ENCODE measurements around the gene GLRX3.
A peak's percentile ranks its signal among the peaks of the same experiment; 100 is the strongest.

GLRX3 gene

DNA sequence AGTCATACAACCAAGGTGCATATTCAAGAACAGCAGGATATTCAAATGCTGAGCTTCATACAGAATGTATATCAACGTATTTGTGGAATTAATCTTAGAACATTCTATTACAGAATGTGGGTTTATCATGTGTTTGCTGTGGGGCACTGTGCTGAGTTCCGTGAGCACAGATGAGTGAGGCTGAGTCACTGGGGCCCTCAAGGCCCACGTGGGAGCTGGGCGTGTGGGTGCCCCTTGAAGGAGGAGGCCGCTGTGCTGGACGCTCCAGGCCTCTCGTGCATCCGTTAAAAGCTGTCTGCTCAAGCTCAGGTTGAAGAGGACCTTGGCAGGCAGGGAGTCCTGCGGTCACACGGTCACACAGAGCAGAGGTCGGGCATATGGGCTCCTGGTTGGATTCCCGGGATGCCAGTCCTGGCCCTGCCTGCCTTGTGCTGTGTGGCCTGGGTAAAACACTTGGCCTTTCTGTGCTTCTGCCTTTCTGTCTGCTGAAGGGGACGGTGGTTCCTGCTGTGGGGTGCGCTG is 70.1 kb downstream of the GLRX3 start:
- DNase-seq (ENCODE audit: low spot score) = no peak
- no peak for FAIRE-seq

DNA sequence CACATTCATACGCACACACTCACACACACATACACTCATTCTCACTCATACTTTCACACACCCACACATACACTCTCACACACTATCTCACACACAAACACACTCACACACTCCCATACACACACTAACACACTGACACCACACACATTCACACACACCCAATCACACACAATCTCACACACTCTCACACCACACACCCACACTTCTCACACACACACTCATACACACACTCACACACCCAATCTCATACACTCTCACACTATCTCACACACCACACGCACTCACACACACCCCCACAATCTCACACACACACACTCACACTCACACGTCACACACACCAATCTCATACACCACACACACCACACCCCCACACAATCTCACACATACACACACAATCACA is 71.0 kb downstream of the GLRX3 start:
- FAIRE-seq = peak; percentile 55
- no peak for DNase-seq (ENCODE audit: low spot score)

GRCh38 chr10:130208807-130209206 is 72.6 kb downstream of the GLRX3 start:
- FAIRE-seq (no peak), DNase-seq (ENCODE audit: low spot score) (no peak)

DNA sequence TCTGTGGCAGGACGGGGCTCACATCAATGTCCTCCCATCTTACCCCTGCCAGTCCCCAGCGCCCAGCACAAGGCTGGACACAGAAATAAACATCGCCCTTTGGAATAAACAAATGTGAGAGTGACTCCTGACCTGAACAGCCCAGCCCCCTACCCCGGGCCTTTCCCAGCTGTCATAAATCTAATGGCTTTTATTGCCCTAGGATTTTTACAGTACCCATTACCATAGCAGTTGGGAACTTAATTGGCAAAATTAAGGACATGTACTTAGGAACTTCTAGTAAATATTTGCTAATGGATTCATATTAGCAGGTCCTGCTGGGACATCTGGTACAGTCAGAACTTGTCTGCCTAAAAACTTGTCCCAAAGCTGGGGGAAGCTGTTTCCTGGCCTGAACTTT is 76.6 kb downstream of the GLRX3 start:
- FAIRE-seq = no peak
- DNase-seq (ENCODE audit: low spot score) = no peak

GRCh38 chr10:130213286-130214080 is 77.3 kb downstream of the GLRX3 start:
- no peak for FAIRE-seq

DNA sequence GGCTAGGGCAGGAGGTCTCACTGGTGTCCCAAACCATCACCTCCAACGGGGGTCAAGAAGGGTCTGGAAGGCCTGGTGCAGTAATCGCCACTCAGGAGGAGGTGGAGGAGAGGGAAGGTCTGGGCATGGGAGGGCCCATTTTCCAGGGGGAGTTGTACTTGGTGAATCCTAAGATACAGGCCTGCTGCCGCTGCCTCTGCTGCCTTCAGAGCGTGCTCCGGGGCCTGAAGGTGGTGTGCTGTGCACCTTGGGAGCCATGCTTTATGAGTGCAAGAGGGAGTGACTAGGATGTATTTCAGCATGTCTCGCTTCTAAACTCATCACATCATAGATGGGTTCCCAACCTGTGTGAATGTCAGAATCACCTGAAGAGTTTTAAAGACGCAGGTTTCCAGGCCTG is 78.2 kb downstream of the GLRX3 start:
- DNase-seq (ENCODE audit: low spot score) = no peak
- FAIRE-seq = no peak

More at GRCh38 chr10:130213286-130214080, 77.3 kb downstream of the GLRX3 start:
- no peak for DNase-seq (ENCODE audit: low spot score)

GRCh38 chr10:130215151-130215930 is 79.2 kb downstream of the GLRX3 start:
- no peak for FAIRE-seq

GRCh38 chr10:130215931-130216231 is 79.7 kb downstream of the GLRX3 start:
- no peak for FAIRE-seq

More at GRCh38 chr10:130215151-130215930, 79.2 kb downstream of the GLRX3 start:
- DNase-seq (ENCODE audit: low spot score) = no peak

DNA sequence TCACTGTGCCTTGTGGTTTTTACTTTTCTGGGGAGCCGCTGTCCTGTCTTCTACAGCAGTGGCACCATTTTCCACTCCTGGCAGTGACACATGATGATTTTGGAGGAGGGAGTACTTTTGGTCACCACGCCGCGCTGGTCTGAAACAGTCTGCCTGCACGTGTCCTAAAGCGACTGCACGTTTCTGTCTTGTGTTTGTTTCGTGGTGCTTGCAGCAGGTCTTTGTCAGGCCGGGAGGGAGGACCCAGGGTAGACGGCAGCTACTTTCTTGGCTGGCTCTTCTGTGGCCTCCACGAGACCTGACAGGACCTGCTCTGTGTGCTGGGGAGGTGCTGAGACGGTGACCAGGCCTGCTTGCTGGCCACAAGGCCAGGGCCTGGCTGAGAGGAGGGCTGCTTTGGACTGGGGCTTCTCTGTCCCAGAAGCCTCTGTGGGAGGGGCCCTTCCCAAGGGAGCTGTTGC is 82.0 kb downstream of the GLRX3 start:
- no peak for FAIRE-seq
- no peak for DNase-seq (ENCODE audit: low spot score)

More at GRCh38 chr10:130215931-130216231, 79.7 kb downstream of the GLRX3 start:
- DNase-seq (ENCODE audit: low spot score) = no peak

DNA sequence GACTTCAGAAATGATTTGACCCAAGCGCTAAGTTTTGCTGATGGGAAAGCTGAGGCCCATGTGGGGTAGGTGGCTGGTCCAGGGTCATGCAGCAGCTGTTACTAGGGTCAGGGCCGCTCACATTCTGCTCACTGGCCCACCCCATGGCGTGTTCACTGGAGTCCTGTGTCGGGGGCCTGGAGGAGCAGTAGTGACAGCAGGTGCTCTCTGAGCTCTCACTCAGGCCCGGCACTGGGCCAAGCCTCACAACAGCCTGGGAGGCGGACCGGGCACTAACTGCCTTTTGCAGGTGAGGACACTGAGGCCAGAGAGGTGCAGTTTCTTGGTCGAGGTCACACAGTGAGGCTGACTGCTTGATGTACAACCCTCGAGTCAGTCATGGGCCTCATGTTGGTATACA is 82.7 kb downstream of the GLRX3 start:
- FAIRE-seq (no peak), DNase-seq (ENCODE audit: low spot score) (no peak)

DNA sequence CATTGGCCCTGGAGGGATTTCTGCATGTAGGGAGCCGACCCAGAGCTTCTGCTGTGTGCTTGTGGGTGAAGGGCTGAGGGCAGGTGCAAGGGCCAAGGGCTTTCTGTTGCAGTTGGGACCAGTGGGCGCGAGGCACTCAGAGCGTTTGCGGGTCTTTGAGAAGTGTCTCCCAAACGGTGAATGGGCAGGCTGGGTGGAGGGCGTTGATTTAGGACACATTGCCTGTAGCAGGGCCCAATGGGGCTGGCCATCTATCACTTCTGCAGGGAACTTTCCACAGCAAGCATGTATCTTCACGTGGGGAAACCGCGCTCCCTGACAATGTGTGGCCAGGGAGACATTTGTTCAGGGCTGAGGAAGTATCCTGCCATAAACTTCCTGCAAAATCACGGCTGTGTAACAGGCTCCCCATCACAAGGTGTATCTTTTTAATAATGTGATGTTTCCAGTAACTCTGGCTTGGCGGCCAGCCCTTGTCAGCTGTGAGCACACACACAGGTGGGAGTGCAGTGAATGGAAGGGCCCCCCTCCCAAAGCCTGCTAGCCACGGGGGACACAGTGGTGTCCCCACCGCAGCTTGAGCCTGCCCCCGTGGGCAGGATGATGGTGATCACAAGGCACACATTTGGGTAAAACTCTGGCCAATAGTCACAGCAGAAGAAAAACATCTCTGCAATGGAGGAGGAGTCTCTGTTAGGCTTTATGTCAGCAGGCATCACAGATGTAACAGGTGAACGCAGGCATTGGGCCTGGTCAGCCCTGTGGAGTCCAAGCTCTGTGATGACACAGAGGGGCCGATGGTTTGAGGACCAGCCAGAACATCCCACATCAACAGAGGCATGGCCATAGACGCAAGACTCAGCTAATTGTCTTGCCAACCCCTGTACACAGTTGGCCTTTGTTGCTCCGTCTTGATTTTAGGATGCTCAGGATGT is 84.3 kb downstream of the GLRX3 start:
- no peak for DNase-seq (ENCODE audit: low spot score)

GRCh38 chr10:130221456-130222375 is 85.5 kb downstream of the GLRX3 start:
- FAIRE-seq (no peak), DNase-seq (ENCODE audit: low spot score) (no peak)

More for the DNA sequence above, 84.3 kb downstream of the GLRX3 start:
- FAIRE-seq = no peak

DNA sequence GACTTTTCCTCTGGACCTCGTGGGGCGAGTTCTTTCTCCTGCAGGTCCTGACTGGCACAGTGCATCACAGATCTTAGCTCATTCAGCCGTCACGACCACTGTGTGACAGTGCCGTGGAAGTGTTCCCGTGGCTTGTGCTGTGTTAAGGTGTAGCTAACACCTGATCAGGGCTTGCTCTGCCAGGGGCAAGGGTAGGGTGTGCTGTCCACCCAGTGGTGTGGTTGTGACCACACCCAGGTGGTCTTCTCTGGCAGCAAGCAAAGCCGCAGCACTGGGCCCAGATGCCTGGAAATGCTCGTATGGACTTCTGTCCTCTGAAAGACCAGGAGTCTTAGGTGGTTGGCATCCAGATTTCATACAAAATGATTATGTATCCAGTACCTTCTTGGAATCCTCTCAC is 86.2 kb downstream of the GLRX3 start:
- FAIRE-seq = no peak
- no peak for DNase-seq (ENCODE audit: low spot score)

- DNase-seq (ENCODE audit: low spot score) (no peak), FAIRE-seq (no peak)
These were observed 88.0 kb downstream of the GLRX3 start for GRCh38 chr10:130224228-130224627.

GRCh38 chr10:130226012-130226411 is 89.8 kb downstream of the GLRX3 start:
- FAIRE-seq (no peak), DNase-seq (ENCODE audit: low spot score) (no peak)

DNA sequence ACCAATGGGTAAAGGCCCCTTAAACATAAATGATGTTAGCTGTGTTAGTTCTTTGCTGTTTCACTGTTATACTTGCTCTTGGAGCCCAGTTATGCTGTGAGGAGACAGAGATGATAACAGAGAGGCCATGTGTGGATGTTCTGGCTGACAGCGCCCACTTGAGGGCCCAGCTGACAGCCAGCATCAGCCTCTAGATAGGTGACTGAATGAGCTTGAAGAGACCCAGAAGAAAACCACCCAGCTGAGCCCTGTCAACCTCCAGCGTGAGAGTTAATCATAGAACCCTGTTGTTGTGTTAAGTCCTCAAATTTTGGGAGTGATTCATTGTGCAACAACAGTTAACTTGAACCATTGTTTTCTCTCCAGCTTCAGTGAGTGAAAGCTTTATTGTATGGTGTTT is 91.7 kb downstream of the GLRX3 start:
- no peak for DNase-seq (ENCODE audit: low spot score)
- no peak for FAIRE-seq

Data from urothelium cell line (cell line).